Measurements from ENCODE around the gene IFI16. TPM values are rescaled to one million over a fixed set of nuclear protein-coding genes. Genes with fewer than 3 reads are reported as not detected.

The IFI16 gene
- total RNA-seq, 1 experiment from 2014 or later = 31.3 TPM

- ChIA-PET POLR2A (ENCODE audit: unreplicated experiment) (no interaction called here), CTCF (no interaction called here)
- no peak for DNase-seq
- no peaks in the 10 kb centered on the region for H3K9me3 ChIP-seq (ENCODE audit: insufficient read depth, low read depth)
- intact Hi-C loops (cut with micrococcal nuclease; ENCODE audit: unreplicated experiment) = no loop called here
- H3K79me2 ChIP-seq (ENCODE audit: low read depth) = no peaks in the 10 kb centered on the region
- H3K4me3 ChIP-seq = no peak overlapping the region
- no peak overlapping the region for H3K27ac ChIP-seq
- peaks cover 20% of the 10 kb centered on the region; the same call in 1 of the 2 replicates for H3K27me3 ChIP-seq (ENCODE audit: insufficient read depth, low read depth)
- H2AFZ ChIP-seq = no peak overlapping the region
- no peaks in the 10 kb centered on the region for H4K20me1 ChIP-seq (ENCODE audit: insufficient read depth)
- H3F3A ChIP-seq (ENCODE audit: insufficient read depth, low read depth) = no peaks in the 10 kb centered on the region
- no TSS peak for BruUV-seq (replicated peaks)
- no peaks in the 10 kb centered on the region for H3K36me3 ChIP-seq (ENCODE audit: low read depth)
- no peak overlapping the region for H3K4me2 ChIP-seq
- H3K9me2 ChIP-seq (ENCODE audit: insufficient read depth) = no peaks in the 10 kb centered on the region
- H3K4me1 ChIP-seq (replicated peaks; ENCODE audit: insufficient read depth) = no peaks in the 10 kb centered on the region
- TF ChIP-seq EZH2 (IDR thresholded peaks at IDR 0.05; ENCODE audit: low read depth) = no peak
- no peak for TF ChIP-seq CTCF (conservative IDR thresholded peaks at IDR 0.05)
These were observed 56.4 kb downstream of the IFI16 start for GRCh38 chr1:159066108-159066507.

GRCh38 chr1:159067699-159068621 lies 58.3 kb downstream of the IFI16 start:
- Histone ChIP-seq H3K4me3 (no peak overlapping the region), H3K9me3 (ENCODE audit: insufficient read depth, low read depth) (no peaks in the 10 kb centered on the region), H3K4me1 (replicated peaks; ENCODE audit: insufficient read depth) (no peaks in the 10 kb centered on the region), H3K27me3 (ENCODE audit: insufficient read depth, low read depth) (peaks cover 12% of the 10 kb centered on the region; the same call in 1 of the 2 replicates), H4K20me1 (ENCODE audit: insufficient read depth) (no peaks in the 10 kb centered on the region), H2AFZ (no peak overlapping the region), H3K27ac (no peak overlapping the region), H3K4me2 (no peak overlapping the region), H3K79me2 (ENCODE audit: low read depth) (no peaks in the 10 kb centered on the region), H3K36me3 (ENCODE audit: low read depth) (no peaks in the 10 kb centered on the region), H3K9me2 (ENCODE audit: insufficient read depth) (no peaks in the 10 kb centered on the region), H3F3A (ENCODE audit: insufficient read depth, low read depth) (no peaks in the 10 kb centered on the region)
- POLR2A ChIA-PET (ENCODE audit: unreplicated experiment) = no interaction called here
- DNase-seq = no peak
- TF ChIP-seq CTCF (conservative IDR thresholded peaks at IDR 0.05) (no peak), EZH2 (IDR thresholded peaks at IDR 0.05; ENCODE audit: low read depth) (no peak)
- no TSS peak for BruUV-seq (replicated peaks)
- intact Hi-C loops (cut with micrococcal nuclease; ENCODE audit: unreplicated experiment) = no loop called here
- CTCF ChIA-PET = no interaction called here

GRCh38 chr1:159068886-159069285 lies 59.2 kb downstream of the IFI16 start:
- no peak for TF ChIP-seq CTCF (conservative IDR thresholded peaks at IDR 0.05)
- no peak for TF ChIP-seq EZH2 (IDR thresholded peaks at IDR 0.05; ENCODE audit: low read depth)
- CTCF ChIA-PET = no interaction called here
- BruUV-seq (replicated peaks) = no TSS peak
- intact Hi-C loops (cut with micrococcal nuclease; ENCODE audit: unreplicated experiment) = no loop called here
- no peaks in the 10 kb centered on the region for H3K36me3 ChIP-seq (ENCODE audit: low read depth)
- H4K20me1 ChIP-seq (ENCODE audit: insufficient read depth) = no peaks in the 10 kb centered on the region
- H3K9me3 ChIP-seq (ENCODE audit: insufficient read depth, low read depth) = no peaks in the 10 kb centered on the region
- H3K27me3 ChIP-seq (ENCODE audit: insufficient read depth, low read depth) = peaks cover 6% of the 10 kb centered on the region; the same call in 1 of the 2 replicates
- no peaks in the 10 kb centered on the region for H3K9me2 ChIP-seq (ENCODE audit: insufficient read depth)
- H3K4me3 ChIP-seq = no peak overlapping the region
- H3K27ac ChIP-seq = no peak overlapping the region
- no peaks in the 10 kb centered on the region for H3F3A ChIP-seq (ENCODE audit: insufficient read depth, low read depth)
- no peaks in the 10 kb centered on the region for H3K79me2 ChIP-seq (ENCODE audit: low read depth)
- no peak for DNase-seq
- H3K4me1 ChIP-seq (replicated peaks; ENCODE audit: insufficient read depth) = no peaks in the 10 kb centered on the region
- POLR2A ChIA-PET (ENCODE audit: unreplicated experiment) = no interaction called here
- no peak overlapping the region for H3K4me2 ChIP-seq
- H2AFZ ChIP-seq = no peak overlapping the region

Measured in PC-9 (cell line).